IPS DF 6.9 (cell line): ENCODE results near the gene ALKBH1.
"Not testable (repeated sequence)": the region's sequence is repeated elsewhere in the genome, so short reads cannot be mapped to it uniquely, and the experiment has no call there.

Experiments used
- DNase-seq: peaks from one replicate; pipeline ENCODE4 v3.0.0-alpha.2; 2013; ENCODE audit warnings: low read depth, low spot score
- H3K27ac ChIP-seq: one replicate; pipeline ENCODE4 v1.5.1; 2013; ENCODE audit warnings: low read length, control low read depth
- H3K27me3 ChIP-seq: 2 replicates; pipeline ENCODE4 v1.6.1; 2013; ENCODE audit warnings: mild to moderate bottlenecking, low read length; ENCODE audit not compliant: control insufficient read depth, insufficient read depth
- H3K36me3 ChIP-seq: 2 replicates; pipeline ENCODE4 v1.6.1; 2013; ENCODE audit warnings: low read length; ENCODE audit not compliant: control insufficient read depth, insufficient read depth
- H3K4me1 ChIP-seq: 2 replicates; pipeline ENCODE4 v1.6.1; 2013; ENCODE audit warnings: low read length; ENCODE audit not compliant: control insufficient read depth, insufficient read depth
- H3K4me3 ChIP-seq: 2 replicates; pipeline ENCODE4 v1.5.1; 2013; ENCODE audit warnings: mild to moderate bottlenecking, low read length
- H3K9me3 ChIP-seq: 2 replicates; pipeline ENCODE4 v1.6.1; 2013; ENCODE audit warnings: low read length, inconsistent platforms; ENCODE audit not compliant: control insufficient read depth, insufficient read depth
- WGBS: extraction: QIAGEN DNeasy Blood & Tissue Kit; methylation state at CpG from one replicate; pipeline ENCODE4 v1.1.7; 2013; ENCODE audit warnings: mixed read lengths, missing lambda C conversion rate; ENCODE audit not compliant: insufficient read length, insufficient coverage; 5-methylcytosine and 5-hydroxymethylcytosine counted together

The ALKBH1 gene

GRCh38 chr14:77647853-77648252, 60.0 kb downstream of the ALKBH1 start:
- H3K9me3 ChIP-seq = no peaks in the 10 kb centered on the region
- no peak overlapping the region for H3K27ac ChIP-seq
- WGBS = no CpG with 5 or more reads among the region's 2 CpGs
- H3K27me3 ChIP-seq = no peaks in the 10 kb centered on the region
- H3K36me3 ChIP-seq = no peaks in the 10 kb centered on the region
- DNase-seq = no peak
- H3K4me1 ChIP-seq = no peaks in the 10 kb centered on the region
- H3K4me3 ChIP-seq = no peak overlapping the region

DNA sequence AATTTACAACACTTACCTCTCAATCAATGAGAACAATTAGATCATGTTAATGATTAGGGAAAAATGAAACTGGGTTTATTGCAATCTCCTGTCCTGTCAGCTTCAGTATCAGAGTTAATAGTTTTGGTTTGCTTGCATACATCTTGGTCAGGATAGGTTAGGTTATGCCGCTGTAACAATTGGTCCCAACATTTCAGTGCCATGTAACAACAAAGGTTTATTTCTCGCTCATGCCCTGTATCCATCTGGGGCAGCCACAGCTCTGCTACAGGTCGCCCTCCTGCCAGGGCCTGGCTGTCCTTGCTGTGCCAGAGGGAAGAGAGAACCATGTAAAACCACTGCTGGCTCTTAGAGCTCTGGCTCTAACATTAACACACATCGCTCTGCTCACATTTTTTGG, 60.9 kb downstream of the ALKBH1 start:
- H3K36me3 ChIP-seq = no peaks in the 10 kb centered on the region
- no peak overlapping the region for H3K27ac ChIP-seq
- no peaks in the 10 kb centered on the region for H3K9me3 ChIP-seq
- WGBS = no CpG with 5 or more reads among the region's 4 CpGs
- DNase-seq = no peak
- no peak overlapping the region for H3K4me3 ChIP-seq
- H3K27me3 ChIP-seq = no peaks in the 10 kb centered on the region
- no peaks in the 10 kb centered on the region for H3K4me1 ChIP-seq

DNA sequence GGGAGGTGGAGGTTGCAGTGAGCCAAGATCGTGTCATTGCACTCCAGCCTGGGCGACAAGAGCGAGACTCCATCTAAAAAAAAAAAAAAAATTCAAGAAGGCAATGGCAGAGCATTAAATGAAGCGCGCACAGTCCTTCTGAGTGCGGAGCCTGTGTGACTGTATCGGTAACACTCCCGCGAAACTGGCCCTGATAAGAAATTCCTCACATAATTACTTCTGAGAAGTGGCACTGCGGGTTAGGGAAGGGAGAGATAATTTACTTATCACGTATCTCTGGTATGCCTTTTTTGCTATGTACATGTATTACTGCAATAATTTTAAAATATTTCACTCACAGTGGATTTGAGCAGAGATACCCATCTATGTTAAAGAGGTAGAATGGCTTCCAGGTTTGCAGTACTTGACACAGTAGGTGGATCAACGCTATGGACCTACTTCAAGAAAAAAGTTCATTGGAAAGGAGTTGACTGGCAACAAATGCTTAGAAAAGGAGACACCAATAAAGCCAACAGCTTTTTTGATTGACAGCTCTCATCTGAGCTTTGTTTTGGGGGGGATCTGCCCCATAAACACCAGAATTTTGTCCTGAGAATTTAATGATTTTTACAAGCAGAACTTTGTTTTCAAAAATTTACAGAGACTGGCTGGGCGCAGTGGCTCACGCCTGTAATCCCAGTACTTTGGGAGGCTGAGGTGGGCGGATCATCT, 62.1 kb downstream of the ALKBH1 start:
- Histone ChIP-seq H3K27me3 (no peaks in the 10 kb centered on the region), H3K4me1 (no peaks in the 10 kb centered on the region), H3K36me3 (no peaks in the 10 kb centered on the region), H3K9me3 (no peaks in the 10 kb centered on the region), H3K27ac (no peak overlapping the region), H3K4me3 (no peak overlapping the region)
- no peak for DNase-seq
- WGBS = no CpG with 5 or more reads among the region's 15 CpGs

GRCh38 chr14:77642407-77642806, 65.4 kb downstream of the ALKBH1 start:
- Histone ChIP-seq H3K9me3 (no peaks in the 10 kb centered on the region; the same call in 1 of the 2 replicates), H3K27me3 (no peaks in the 10 kb centered on the region), H3K4me1 (no peaks in the 10 kb centered on the region), H3K27ac (no peak overlapping the region), H3K4me3 (no peak overlapping the region), H3K36me3 (no peaks in the 10 kb centered on the region)
- no peak for DNase-seq
- WGBS = no CpG with 5 or more reads among the region's 7 CpGs

- no peaks in the 10 kb centered on the region for H3K4me1 ChIP-seq
- DNase-seq = no peak
- WGBS = no CpG with 5 or more reads among the region's 47 CpGs
- no peaks in the 10 kb centered on the region; the same call in 1 of the 2 replicates for H3K9me3 ChIP-seq
- no peaks in the 10 kb centered on the region for H3K27me3 ChIP-seq
- H3K27ac ChIP-seq = no peak overlapping the region
- no peaks in the 10 kb centered on the region for H3K36me3 ChIP-seq
- no peak overlapping the region for H3K4me3 ChIP-seq
Measured at GRCh38 chr14:77641534-77642341, 66.1 kb downstream of the ALKBH1 start.

- Histone ChIP-seq H3K27me3 (no peaks in the 10 kb centered on the region), H3K27ac (no peak overlapping the region), H3K4me3 (no peak overlapping the region), H3K36me3 (no peaks in the 10 kb centered on the region), H3K9me3 (no peaks in the 10 kb centered on the region; the same call in 1 of the 2 replicates), H3K4me1 (no peaks in the 10 kb centered on the region)
- DNase-seq = no peak
- no CpG with 5 or more reads among the region's 16 CpGs for WGBS
Measured at GRCh38 chr14:77640756-77641533, 66.9 kb downstream of the ALKBH1 start.

GRCh38 chr14:77638771-77639171, 69.1 kb downstream of the ALKBH1 start:
- WGBS = no CpG with 5 or more reads among the region's 2 CpGs
- no peaks in the 10 kb centered on the region for H3K27me3 ChIP-seq
- H3K4me3 ChIP-seq = no peak overlapping the region
- no peak for DNase-seq
- H3K27ac ChIP-seq = no peak overlapping the region
- no peaks in the 10 kb centered on the region for H3K36me3 ChIP-seq
- no peaks in the 10 kb centered on the region for H3K4me1 ChIP-seq
- peaks cover 2% of the 10 kb centered on the region; the same call in 1 of the 2 replicates for H3K9me3 ChIP-seq

- H3K9me3 ChIP-seq, H3K36me3 ChIP-seq, H3K4me3 ChIP-seq, H3K4me1 ChIP-seq, H3K27me3 ChIP-seq, H3K27ac ChIP-seq, DNase-seq: not testable (repeated sequence)
- WGBS = no CpG with 5 or more reads among the region's 4 CpGs
Measured at GRCh38 chr14:77635869-77636268, 72.0 kb downstream of the ALKBH1 start.

- not testable (repeated sequence) for H3K4me1 ChIP-seq, H3K36me3 ChIP-seq, H3K27ac ChIP-seq, H3K27me3 ChIP-seq, DNase-seq, H3K4me3 ChIP-seq, H3K9me3 ChIP-seq
- WGBS = no CpG with 5 or more reads among the region's 8 CpGs
Measured at GRCh38 chr14:77635466-77635865, 72.4 kb downstream of the ALKBH1 start.

- H3K4me3 ChIP-seq = no peak overlapping the region
- no peaks in the 10 kb centered on the region for H3K4me1 ChIP-seq
- H3K36me3 ChIP-seq = no peaks in the 10 kb centered on the region
- DNase-seq = no peak
- H3K27me3 ChIP-seq = no peaks in the 10 kb centered on the region
- H3K27ac ChIP-seq = no peak overlapping the region
- H3K9me3 ChIP-seq = peaks cover 2% of the 10 kb centered on the region; the same call in 1 of the 2 replicates
- WGBS = no CpG with 5 or more reads among the region's 2 CpGs
Measured at GRCh38 chr14:77630111-77630510, 77.7 kb downstream of the ALKBH1 start.
